Gastrocnemius medialis (tissue), 4 donors: Measurements from ENCODE around the gene CASP6. TPM values are rescaled to one million over a fixed set of nuclear protein-coding genes. Genes with fewer than 3 reads are reported as not detected.
A peak's percentile ranks its signal among the peaks of the same experiment; 100 is the strongest.

Experiments
- ATAC-seq, 2 donors: fragments of 150-250 bp; one replicate each; pipeline ENCODE4 v1.9.1; 2016
- DNase-seq, 2 donors: peaks; one replicate each; pipeline ENCODE4 v3.0.0-alpha.2; 2019
- H3K27ac ChIP-seq, 4 donors: fragments of 200-600 bp; sonication (generic); 1 replicate in 1 of 4; 2 replicates in 3 of 4; pipeline ENCODE4 v1.5.1; 2016 to 2018; ENCODE audit warnings: mild to moderate bottlenecking in 2 of 4, moderate library complexity in 1 of 4
- H3K27me3 ChIP-seq, 3 donors: fragments of 200-600 bp; sonication (generic) in 2 of 3; 1 replicate in 1 of 3; 2 replicates in 2 of 3; pipeline versions ENCODE4 v1.5.1 to v1.6.0; 2016 to 2019; ENCODE audit warnings: mild to moderate bottlenecking in 1 of 3, moderate library complexity in 1 of 3
- H3K36me3 ChIP-seq, 2 donors: fragments of 200-600 bp; sonication (generic) in 1 of 2; one replicate each; pipeline ENCODE4 v1.5.1; 2017 to 2018
- H3K4me1 ChIP-seq, 2 donors: fragments of 200-600 bp; sonication (generic) in 1 of 2; one replicate each; pipeline ENCODE4 v1.5.1; 2016 to 2017; ENCODE audit warnings: mild to moderate bottlenecking in 2 of 2
- H3K4me3 ChIP-seq, 4 donors: fragments of 200-600 bp; sonication (generic) in 3 of 4; 1 replicate in 1 of 4; 2 replicates in 3 of 4; pipeline ENCODE4 v1.5.1; 2016 to 2019; ENCODE audit warnings: mild to moderate bottlenecking in 2 of 4
- H3K9me3 ChIP-seq, 3 donors: fragments of 200-600 bp; sonication (generic) in 2 of 3; 1 replicate in 1 of 3; 2 replicates in 2 of 3; pipeline ENCODE4 v1.5.1; 2016 to 2019
- POLR2A ChIP-seq, 2 donors: fragments of 450-650 bp; IDR thresholded peaks; one replicate each; pipeline ENCODE4 v1.6.1; 2017; ENCODE audit warnings: antibody characterized with exemption in 2 of 2, mild to moderate bottlenecking in 2 of 2, moderate library complexity in 2 of 2
- in situ Hi-C, 4 donors: fragments of 200-750 bp; cut with MboI; loops; one replicate each; pipeline versions ENCODE4 v1.15.0 to v1.8.0; 2017; ENCODE audit warnings: low sequenced_read_pairs in 4 of 4
- intact Hi-C: fragments of 100-400 bp; cut with DNase I; formaldehyde crosslinking; loops from one replicate; pipeline ENCODE4 v1.15.1; 2023; ENCODE audit warnings: low total_unique reads
- total RNA-seq, 4 donors: library from RNA; depleted of rRNA; stranded (reverse); fragments of >200 nt; gene quantifications; one replicate each; pipeline versions ENCODE4 v1.1.0 to v1.2.3, GENCODE V29; 2016
- TF ChIP-seq, protein P1 (sequence below), 5 experiments: fragments of 450-650 bp in 3 of 5; fragments of 200-600 bp in 2 of 5; sonication (generic) in 2 of 5; IDR thresholded peaks in 4 of 5; conservative IDR thresholded peaks in 1 of 5; 1 replicate in 4 of 5; 2 replicates in 1 of 5; pipeline ENCODE4 v1.5.1; 2016 to 2019; ENCODE audit warnings: antibody characterized with exemption in 5 of 5, mild to moderate bottlenecking in 3 of 5, moderate library complexity in 3 of 5

CASP6 gene
- total RNA-seq, 4 donors from 2014 or later: 6.6 to 25.2 (median 9.0) TPM

- intact Hi-C loops (no loop called here), in situ Hi-C loops (loop anchor here in 1 of 4 donors (10.0 kb wide), 1 partner anchor 77 kb away; the partner anchor contains the start of gene GAR1)
- no peaks in the 10 kb centered on the region for H3K4me1 ChIP-seq
- H3K4me3 ChIP-seq: no peak overlapping the region
- H3K36me3 ChIP-seq: no peaks in the 10 kb centered on the region
- no peak for DNase-seq
- no peaks in the 10 kb centered on the region for H3K9me3 ChIP-seq
- H3K27ac ChIP-seq: no peak overlapping the region
- H3K27me3 ChIP-seq: no peaks in the 10 kb centered on the region
- ATAC-seq: no peak
- TF ChIP-seq, protein P1, sequence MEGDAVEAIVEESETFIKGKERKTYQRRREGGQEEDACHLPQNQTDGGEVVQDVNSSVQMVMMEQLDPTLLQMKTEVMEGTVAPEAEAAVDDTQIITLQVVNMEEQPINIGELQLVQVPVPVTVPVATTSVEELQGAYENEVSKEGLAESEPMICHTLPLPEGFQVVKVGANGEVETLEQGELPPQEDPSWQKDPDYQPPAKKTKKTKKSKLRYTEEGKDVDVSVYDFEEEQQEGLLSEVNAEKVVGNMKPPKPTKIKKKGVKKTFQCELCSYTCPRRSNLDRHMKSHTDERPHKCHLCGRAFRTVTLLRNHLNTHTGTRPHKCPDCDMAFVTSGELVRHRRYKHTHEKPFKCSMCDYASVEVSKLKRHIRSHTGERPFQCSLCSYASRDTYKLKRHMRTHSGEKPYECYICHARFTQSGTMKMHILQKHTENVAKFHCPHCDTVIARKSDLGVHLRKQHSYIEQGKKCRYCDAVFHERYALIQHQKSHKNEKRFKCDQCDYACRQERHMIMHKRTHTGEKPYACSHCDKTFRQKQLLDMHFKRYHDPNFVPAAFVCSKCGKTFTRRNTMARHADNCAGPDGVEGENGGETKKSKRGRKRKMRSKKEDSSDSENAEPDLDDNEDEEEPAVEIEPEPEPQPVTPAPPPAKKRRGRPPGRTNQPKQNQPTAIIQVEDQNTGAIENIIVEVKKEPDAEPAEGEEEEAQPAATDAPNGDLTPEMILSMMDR (IDR thresholded peaks at IDR 0.05 in 4 of 5, conservative IDR thresholded peaks at IDR 0.05 in 1 of 5): no peak
- no peak for TF ChIP-seq POLR2A (IDR thresholded peaks at IDR 0.05)
Observed at GRCh38 chr4:109738104-109738872, 35.0 kb upstream of the CASP6 start.

- Histone ChIP-seq H3K27ac (no peak overlapping the region), H3K27me3 (no peaks in the 10 kb centered on the region), H3K9me3 (no peaks in the 10 kb centered on the region), H3K4me3 (no peak overlapping the region), H3K36me3 (no peaks in the 10 kb centered on the region), H3K4me1 (peaks cover 0 to 4% of the 10 kb centered on the region in 2 donors)
- intact Hi-C loops: no loop called here
- TF ChIP-seq, protein P1 (IDR thresholded peaks at IDR 0.05 in 4 of 5, conservative IDR thresholded peaks at IDR 0.05 in 1 of 5): no peak
- no peak for TF ChIP-seq POLR2A (IDR thresholded peaks at IDR 0.05)
- DNase-seq: no peak
- ATAC-seq: no peak
- in situ Hi-C loops: loop anchor here in 1 of 4 donors (10.0 kb wide), 1 partner anchor 79 kb away; the partner anchor contains the start of gene GAR1
Observed at GRCh38 chr4:109735566-109736365, 32.5 kb upstream of the CASP6 start.

GRCh38 chr4:109733728-109734127, 30.5 kb upstream of the CASP6 start:
- in situ Hi-C loops (loop anchor here in 1 of 4 donors (10.0 kb wide), 1 partner anchor 81 kb away; the partner anchor contains the start of gene GAR1), intact Hi-C loops (loop anchor here (5.0 kb wide), 1 partner anchor 296 kb away; no protein-coding TSS in a partner anchor)
- no peaks in the 10 kb centered on the region for H3K9me3 ChIP-seq
- no peaks in the 10 kb centered on the region for H3K27me3 ChIP-seq
- H3K4me1 ChIP-seq: peaks cover 5 to 10% of the 10 kb centered on the region in 2 donors
- no peak overlapping the region for H3K4me3 ChIP-seq
- no peaks in the 10 kb centered on the region for H3K36me3 ChIP-seq
- no peak overlapping the region for H3K27ac ChIP-seq
- DNase-seq (no peak), ATAC-seq (no peak)
- TF ChIP-seq, protein P1 (IDR thresholded peaks at IDR 0.05 in 4 of 5, conservative IDR thresholded peaks at IDR 0.05 in 1 of 5): no peak
- TF ChIP-seq POLR2A (IDR thresholded peaks at IDR 0.05): no peak

DNA sequence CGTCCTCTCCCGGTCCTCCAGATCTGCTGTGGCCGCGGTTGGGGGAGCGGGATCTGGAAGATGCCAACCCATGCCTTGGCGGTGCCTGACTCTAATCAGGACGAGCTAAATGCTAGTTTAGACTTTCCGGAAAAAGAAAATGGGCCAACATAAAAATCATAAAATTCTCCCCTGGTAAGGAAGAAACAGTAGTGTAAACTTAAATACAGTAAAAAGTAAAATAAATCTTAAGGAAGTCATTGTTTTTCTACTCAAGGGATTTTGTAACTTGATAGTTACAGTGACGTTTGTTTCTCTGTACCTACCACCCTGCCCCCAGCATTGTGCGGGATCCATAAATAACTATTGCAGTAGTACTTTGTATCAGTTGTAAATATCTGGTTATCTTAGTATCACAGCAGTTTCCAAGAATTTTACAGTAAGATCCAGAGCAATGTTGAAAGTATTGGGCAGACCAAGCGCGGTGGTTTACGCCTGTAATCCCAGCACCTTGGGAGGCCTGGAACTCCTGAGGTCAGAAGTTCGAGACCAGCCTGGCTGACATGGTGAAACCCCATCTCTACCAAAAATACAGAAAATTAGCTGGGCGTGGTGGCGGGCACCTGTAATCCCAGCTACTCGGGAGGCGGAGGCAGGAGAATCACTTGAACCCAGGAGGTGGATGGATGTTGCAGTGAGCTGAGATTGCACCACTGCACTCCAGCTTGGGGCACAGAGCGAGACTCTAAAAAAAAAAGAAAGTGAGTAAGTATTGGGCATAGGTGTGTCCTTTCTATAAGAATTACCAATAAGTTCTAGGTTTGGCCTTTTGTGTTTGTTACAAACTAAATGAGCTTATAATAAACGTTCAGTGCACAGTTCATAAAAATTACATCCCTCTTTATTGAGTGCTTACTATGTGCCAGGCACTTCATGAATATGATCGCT, 27.6 kb upstream of the CASP6 start:
- intact Hi-C loops: loop anchor here (1.0 to 5.0 kb wide), 3 partner anchors 28 to 294 kb away; partner anchors contain the start of genes CASP6 and GAR1
- H3K4me1 ChIP-seq: peaks cover 14 to 19% of the 10 kb centered on the region in 2 donors
- no peaks in the 10 kb centered on the region for H3K9me3 ChIP-seq
- H3K27ac ChIP-seq: peak overlapping the region; percentile 91 to 96 (median 95)
- no peak for TF ChIP-seq POLR2A (IDR thresholded peaks at IDR 0.05)
- TF ChIP-seq, protein P1 (IDR thresholded peaks at IDR 0.05 in 4 of 5, conservative IDR thresholded peaks at IDR 0.05 in 1 of 5): no peak
- in situ Hi-C loops: loop anchor here in 1 of 4 donors (10.0 kb wide), 1 partner anchor 84 kb away; the partner anchor contains the start of gene GAR1
- DNase-seq: no peak
- no peaks in the 10 kb centered on the region for H3K27me3 ChIP-seq
- peak overlapping the region; percentile 86 to 99 (median 94) for H3K4me3 ChIP-seq
- ATAC-seq: peak in 1 of 2 donors; percentile 24
- no peaks in the 10 kb centered on the region for H3K36me3 ChIP-seq
